HEK293 (cell line): ENCODE data around the gene MYOF.

Experiments
- IKZF3 ChIP-seq: fragments of 450-650 bp; IDR thresholded peaks from 2 replicates; pipeline ENCODE4 v1.5.0; 2018; ENCODE audit warnings: missing biosample characterization, mild to moderate bottlenecking, missing genetic modification characterization, moderate library complexity
- KLF1 ChIP-seq: fragments of 450-650 bp; formaldehyde crosslinking; IDR thresholded peaks from 2 replicates; pipeline ENCODE4 v1.5.1; 2016; ENCODE audit warnings: missing biosample characterization, missing genetic modification characterization
- YY1 ChIP-seq: fragments of 450-650 bp; formaldehyde crosslinking; IDR thresholded peaks from 2 replicates; pipeline ENCODE4 v1.5.1; 2018; ENCODE audit warnings: missing biosample characterization, missing genetic modification characterization
- ZNF274 ChIP-seq, 2 experiments: fragments of 200-500 bp in 1 of 2; fragments of 450-650 bp in 1 of 2; sonication (Bioruptor generic) in 1 of 2; formaldehyde crosslinking in 1 of 2; IDR thresholded peaks; 2 replicates each; pipeline versions ENCODE4 v1.5.1 to v1.6.1; 2014 to 2016; ENCODE audit warnings: borderline replicate concordance in 1 of 2, inconsistent platforms in 1 of 2, low read length in 1 of 2, missing biosample characterization in 1 of 2, missing genetic modification characterization in 1 of 2
- ZNF514 ChIP-seq: fragments of 450-650 bp; formaldehyde crosslinking; IDR thresholded peaks from 2 replicates; pipeline ENCODE4 v1.5.1; 2016; ENCODE audit warnings: missing biosample characterization, missing genetic modification characterization
- ZNF596 ChIP-seq: fragments of 450-650 bp; IDR thresholded peaks from 2 replicates; pipeline ENCODE4 v1.5.0; 2018; ENCODE audit warnings: missing biosample characterization, mild to moderate bottlenecking, missing genetic modification characterization, moderate library complexity
- ZNF776 ChIP-seq: fragments of 450-650 bp; formaldehyde crosslinking; IDR thresholded peaks from 2 replicates; pipeline ENCODE4 v1.5.0; 2017; ENCODE audit warnings: missing biosample characterization, missing genetic modification characterization, borderline replicate concordance
- ZSCAN30 ChIP-seq: fragments of 450-650 bp; IDR thresholded peaks from 2 replicates; pipeline ENCODE4 v1.5.1; 2018; ENCODE audit warnings: missing biosample characterization, mild to moderate bottlenecking, missing genetic modification characterization, moderate library complexity
- TF ChIP-seq, protein P1 (sequence below): fragments of 450-650 bp; formaldehyde crosslinking; IDR thresholded peaks from 2 replicates; pipeline ENCODE4 v1.5.1; 2016; ENCODE audit warnings: missing biosample characterization, missing genetic modification characterization
- TF ChIP-seq, protein P2 (sequence below): fragments of 450-650 bp; formaldehyde crosslinking; IDR thresholded peaks from 2 replicates; pipeline ENCODE4 v1.5.1; 2016; ENCODE audit warnings: missing biosample characterization, missing genetic modification characterization
- TF ChIP-seq, protein P3 (sequence below): fragments of 450-650 bp; formaldehyde crosslinking; IDR thresholded peaks from 2 replicates; pipeline ENCODE4 v1.5.1; 2016; ENCODE audit warnings: missing biosample characterization, missing genetic modification characterization
- TF ChIP-seq, protein P4 (sequence below): fragments of 450-650 bp; formaldehyde crosslinking; optimal IDR thresholded peaks from 2 replicates; pipeline ENCODE3; 2016; ENCODE audit warnings: missing biosample characterization, mild to moderate bottlenecking, missing genetic modification characterization
- TF ChIP-seq, protein P5 (sequence below): fragments of 450-650 bp; formaldehyde crosslinking; IDR thresholded peaks from 2 replicates; pipeline ENCODE4 v1.5.1; 2016; ENCODE audit warnings: missing biosample characterization, missing genetic modification characterization, low read depth

DNA sequence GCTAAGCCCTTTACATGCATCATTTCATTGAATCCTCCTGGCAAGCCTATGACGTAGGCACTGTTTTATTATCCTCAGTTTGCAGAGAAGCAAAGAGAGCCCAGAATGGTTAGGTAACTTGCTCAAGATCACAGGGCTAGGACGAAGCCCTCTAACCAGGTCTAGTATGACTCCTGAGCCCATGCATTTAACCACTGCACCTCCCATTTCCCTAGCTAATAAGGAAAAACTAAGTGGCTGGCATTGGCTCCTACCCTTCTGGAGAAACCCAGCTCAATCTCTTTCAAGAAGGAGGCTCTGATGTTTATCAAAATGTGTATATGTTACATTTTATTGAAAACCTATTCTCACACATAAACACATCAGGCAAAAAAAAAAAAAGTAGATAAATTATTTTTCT is 19.8 kb downstream of the MYOF start:
- TF ChIP-seq, protein P1, sequence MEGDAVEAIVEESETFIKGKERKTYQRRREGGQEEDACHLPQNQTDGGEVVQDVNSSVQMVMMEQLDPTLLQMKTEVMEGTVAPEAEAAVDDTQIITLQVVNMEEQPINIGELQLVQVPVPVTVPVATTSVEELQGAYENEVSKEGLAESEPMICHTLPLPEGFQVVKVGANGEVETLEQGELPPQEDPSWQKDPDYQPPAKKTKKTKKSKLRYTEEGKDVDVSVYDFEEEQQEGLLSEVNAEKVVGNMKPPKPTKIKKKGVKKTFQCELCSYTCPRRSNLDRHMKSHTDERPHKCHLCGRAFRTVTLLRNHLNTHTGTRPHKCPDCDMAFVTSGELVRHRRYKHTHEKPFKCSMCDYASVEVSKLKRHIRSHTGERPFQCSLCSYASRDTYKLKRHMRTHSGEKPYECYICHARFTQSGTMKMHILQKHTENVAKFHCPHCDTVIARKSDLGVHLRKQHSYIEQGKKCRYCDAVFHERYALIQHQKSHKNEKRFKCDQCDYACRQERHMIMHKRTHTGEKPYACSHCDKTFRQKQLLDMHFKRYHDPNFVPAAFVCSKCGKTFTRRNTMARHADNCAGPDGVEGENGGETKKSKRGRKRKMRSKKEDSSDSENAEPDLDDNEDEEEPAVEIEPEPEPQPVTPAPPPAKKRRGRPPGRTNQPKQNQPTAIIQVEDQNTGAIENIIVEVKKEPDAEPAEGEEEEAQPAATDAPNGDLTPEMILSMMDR, result no peak
- TF ChIP-seq IKZF3, result no peak
- TF ChIP-seq, protein P2, sequence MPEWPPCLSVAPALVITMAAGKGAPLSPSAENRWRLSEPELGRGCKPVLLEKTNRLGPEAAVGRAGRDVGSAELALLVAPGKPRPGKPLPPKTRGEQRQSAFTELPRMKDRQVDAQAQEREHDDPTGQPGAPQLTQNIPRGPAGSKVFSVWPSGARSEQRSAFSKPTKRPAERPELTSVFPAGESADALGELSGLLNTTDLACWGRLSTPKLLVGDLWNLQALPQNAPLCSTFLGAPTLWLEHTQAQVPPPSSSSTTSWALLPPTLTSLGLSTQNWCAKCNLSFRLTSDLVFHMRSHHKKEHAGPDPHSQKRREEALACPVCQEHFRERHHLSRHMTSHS (tag by site-specific recombination), result no peak
- TF ChIP-seq, protein P3, sequence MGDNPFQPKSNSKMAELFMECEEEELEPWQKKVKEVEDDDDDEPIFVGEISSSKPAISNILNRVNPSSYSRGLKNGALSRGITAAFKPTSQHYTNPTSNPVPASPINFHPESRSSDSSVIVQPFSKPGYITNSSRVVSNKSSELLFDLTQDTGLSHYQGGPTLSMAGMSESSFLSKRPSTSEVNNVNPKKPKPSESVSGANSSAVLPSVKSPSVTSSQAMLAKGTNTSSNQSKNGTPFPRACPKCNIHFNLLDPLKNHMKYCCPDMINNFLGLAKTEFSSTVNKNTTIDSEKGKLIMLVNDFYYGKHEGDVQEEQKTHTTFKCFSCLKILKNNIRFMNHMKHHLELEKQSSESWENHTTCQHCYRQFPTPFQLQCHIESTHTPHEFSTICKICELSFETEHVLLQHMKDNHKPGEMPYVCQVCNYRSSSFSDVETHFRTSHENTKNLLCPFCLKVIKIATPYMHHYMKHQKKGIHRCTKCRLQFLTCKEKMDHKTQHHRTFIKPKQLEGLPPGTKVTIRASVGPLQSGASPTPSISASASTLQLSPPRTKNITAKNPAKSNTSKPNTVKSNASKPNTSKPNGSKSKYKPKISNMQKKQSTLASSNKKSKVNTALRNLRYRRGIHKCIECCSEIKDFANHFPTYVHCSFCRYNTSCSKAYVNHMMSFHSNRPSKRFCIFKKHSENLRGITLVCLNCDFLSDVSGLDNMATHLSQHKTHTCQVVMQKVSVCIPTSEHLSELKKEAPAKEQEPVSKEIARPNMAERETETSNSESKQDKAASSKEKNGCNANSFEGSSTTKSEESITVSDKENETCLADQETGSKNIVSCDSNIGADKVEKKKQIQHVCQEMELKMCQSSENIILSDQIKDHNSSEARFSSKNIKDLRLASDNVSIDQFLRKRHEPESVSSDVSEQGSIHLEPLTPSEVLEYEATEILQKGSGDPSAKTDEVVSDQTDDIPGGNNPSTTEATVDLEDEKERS (tag by site-specific recombination), result no peak
- TF ChIP-seq ZNF274 (IDR thresholded peaks at IDR 0.05; ENCODE audit: low read length), result no peak
- TF ChIP-seq ZNF274 (tag by site-specific recombination; IDR thresholded peaks at IDR 0.05; ENCODE audit: borderline replicate concordance), result no peak
- TF ChIP-seq YY1, result no peak
- TF ChIP-seq, protein P4, sequence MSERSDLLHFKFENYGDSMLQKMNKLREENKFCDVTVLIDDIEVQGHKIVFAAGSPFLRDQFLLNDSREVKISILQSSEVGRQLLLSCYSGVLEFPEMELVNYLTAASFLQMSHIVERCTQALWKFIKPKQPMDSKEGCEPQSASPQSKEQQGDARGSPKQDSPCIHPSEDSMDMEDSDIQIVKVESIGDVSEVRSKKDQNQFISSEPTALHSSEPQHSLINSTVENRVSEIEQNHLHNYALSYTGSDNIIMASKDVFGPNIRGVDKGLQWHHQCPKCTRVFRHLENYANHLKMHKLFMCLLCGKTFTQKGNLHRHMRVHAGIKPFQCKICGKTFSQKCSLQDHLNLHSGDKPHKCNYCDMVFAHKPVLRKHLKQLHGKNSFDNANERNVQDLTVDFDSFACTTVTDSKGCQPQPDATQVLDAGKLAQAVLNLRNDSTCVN (tag by site-specific recombination), result no peak
- TF ChIP-seq KLF1, result no peak
- TF ChIP-seq ZSCAN30, result no peak
- TF ChIP-seq ZNF776 (tag by site-specific recombination), result no peak
- no peak for TF ChIP-seq ZNF514
- TF ChIP-seq, protein P5, sequence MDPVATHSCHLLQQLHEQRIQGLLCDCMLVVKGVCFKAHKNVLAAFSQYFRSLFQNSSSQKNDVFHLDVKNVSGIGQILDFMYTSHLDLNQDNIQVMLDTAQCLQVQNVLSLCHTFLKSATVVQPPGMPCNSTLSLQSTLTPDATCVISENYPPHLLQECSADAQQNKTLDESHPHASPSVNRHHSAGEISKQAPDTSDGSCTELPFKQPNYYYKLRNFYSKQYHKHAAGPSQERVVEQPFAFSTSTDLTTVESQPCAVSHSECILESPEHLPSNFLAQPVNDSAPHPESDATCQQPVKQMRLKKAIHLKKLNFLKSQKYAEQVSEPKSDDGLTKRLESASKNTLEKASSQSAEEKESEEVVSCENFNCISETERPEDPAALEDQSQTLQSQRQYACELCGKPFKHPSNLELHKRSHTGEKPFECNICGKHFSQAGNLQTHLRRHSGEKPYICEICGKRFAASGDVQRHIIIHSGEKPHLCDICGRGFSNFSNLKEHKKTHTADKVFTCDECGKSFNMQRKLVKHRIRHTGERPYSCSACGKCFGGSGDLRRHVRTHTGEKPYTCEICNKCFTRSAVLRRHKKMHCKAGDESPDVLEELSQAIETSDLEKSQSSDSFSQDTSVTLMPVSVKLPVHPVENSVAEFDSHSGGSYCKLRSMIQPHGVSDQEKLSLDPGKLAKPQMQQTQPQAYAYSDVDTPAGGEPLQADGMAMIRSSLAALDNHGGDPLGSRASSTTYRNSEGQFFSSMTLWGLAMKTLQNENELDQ (tag by site-specific recombination), result no peak
- no peak for TF ChIP-seq ZNF596 (tag by site-specific recombination)
